CD4-positive, alpha-beta T cell treated with Interleukin-17A for 1 hour (primary cell): ENCODE data around the gene ABHD2.
"Not testable (repeated sequence)": the region's sequence is repeated elsewhere in the genome, so short reads cannot be mapped to it uniquely, and the experiment has no call there.

ENCODE experiments used
- DNase-seq: peaks from one replicate; pipeline ENCODE4 v3.0.0-alpha.2; 2020

Gene ABHD2

DNA sequence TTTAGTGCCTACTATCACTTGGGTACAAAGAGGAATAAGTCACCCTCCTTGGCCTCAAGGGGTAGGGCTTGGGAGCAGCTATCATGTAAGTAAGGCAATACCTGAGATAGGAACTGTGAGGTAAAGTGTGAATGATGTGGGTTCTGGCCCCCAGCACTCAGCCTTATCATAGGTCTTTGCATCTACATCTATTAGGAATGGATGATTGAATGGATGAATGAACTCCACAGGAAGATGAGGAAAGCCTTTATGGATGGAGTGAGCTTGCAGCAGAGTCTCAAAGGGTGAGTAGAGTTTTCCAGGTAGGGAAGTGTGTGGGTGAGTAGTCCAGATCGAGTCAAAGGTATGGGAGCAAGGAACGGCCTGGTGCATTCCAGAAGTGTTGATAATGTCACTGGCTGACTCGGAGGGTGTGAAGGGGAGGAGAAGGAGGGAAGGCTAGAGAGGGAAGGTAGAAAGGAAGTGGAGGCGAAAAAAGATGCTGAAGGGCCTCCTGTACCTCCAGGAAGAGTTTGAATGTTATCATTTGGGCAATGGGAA, 13.1 kb upstream of the ABHD2 start:
- DNase-seq: no peak

DNA sequence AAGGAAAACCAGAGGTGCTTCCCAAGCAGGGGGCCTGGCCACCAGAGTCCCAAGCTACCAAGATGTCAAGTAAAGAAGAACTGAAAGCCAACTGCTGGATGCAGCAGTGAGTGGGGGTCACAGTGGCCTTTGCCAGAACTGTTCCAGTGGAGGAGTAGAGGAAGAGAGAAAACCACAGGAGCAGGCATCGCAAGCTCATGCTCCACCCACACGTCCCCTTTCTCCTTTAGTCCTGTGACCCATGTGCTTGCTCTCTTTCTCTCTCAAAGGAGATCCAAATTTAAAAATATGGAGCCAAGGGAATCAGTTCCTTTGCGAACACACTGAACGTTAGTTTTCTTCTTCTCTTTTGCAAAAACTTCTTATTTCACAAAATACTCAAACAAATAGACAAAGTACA, 12.4 kb upstream of the ABHD2 start:
- DNase-seq: no peak

DNA sequence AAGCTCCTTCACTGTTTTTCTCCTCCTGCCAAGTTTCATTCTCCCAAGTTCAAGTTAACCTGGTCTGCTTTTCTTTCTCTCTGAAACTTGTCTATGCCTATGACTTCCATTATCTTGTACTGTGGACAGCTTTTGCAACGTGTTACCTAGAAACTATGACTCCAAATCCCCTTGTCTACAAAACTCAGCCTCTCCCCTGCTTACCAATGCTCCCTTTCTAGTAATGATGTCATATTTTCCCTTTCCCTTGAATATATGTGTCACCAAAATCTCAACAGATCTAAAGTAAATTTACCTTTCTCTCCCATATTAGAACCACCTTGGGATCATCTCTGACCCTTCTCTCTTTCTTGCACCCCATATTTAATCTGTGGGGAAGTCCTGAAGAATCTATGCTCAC, 10.5 kb upstream of the ABHD2 start:
- DNase-seq: no peak

DNA sequence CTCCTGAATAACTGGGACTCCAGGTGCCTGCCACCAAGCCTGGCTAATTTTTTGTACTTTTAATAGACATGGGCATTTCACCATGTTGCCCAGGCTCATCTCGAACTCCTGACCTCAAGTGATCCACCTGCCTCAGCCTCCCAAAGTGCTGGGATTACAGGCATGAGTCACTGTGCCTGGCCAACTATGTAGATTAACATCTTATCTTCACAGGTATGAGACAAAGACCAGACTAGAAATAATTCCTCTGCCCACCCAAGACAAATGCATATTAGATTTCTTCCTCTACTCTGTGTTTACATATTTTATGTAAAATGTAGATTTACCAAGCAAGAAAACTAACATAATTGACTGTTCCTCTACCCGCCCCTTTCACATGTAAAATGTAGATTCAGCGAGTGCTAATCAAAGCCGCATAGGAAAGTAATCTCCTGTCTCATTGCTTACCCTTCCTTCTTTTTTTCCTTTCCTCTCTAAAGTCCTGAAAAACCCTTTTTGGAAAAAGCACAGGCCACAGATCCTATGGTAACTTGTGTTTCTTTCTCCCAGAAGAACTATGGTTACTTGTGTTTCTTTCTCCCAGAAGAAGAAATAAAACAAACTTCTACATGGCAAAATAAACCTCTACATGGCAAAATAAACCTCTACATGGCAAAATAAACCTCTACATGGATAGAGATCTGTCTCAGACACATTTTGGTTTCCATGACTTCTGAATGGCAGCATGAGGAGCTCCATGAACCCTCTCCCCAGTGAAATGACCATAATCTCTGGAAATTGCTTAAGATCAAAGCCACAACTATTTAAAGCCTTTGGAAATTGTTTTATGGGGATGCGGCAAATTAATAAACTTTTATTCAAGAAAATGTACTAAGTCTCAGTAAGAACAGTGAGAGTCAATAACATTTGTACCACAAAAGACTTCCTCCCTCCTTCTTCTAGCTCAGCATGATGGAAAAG, 9.1 kb upstream of the ABHD2 start:
- DNase-seq: no peak

DNA sequence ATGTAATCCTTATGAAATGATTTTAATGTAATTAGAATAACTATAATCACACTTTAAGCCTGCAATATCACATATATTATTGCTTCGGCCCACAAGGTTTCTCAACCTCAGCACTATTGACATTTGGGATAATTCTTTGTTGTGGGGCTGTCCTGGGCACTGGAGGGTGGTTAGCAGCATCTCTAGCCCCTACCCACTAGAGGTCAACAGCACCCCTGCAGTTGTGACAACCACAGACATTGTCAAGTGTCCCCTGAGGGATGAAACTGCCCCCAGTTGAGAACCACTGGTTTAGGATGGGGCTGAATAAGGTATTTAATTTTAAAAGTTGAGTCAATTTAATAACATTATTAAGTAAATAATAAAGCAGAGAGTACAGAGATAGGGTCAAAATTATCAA, 6.4 kb upstream of the ABHD2 start:
- no peak for DNase-seq

DNA sequence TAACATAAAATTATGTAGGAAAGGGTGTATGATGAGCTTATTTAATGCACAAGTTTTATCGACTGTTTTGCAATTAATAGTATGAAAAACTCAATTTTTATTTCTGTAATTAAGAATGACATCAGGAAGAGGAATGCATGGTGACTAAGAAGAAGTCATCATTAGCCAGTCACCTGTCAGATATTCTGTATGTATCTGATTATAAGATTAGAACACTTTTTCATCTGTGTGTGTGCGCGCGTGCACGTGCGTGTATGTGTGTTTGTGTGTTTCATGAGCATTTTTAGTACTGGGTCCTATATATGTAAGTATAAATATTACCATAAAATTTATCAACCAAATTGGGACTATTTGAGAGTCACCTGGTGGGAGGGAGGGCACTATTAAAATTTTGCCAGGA, 5.0 kb upstream of the ABHD2 start:
- DNase-seq: no peak

DNA sequence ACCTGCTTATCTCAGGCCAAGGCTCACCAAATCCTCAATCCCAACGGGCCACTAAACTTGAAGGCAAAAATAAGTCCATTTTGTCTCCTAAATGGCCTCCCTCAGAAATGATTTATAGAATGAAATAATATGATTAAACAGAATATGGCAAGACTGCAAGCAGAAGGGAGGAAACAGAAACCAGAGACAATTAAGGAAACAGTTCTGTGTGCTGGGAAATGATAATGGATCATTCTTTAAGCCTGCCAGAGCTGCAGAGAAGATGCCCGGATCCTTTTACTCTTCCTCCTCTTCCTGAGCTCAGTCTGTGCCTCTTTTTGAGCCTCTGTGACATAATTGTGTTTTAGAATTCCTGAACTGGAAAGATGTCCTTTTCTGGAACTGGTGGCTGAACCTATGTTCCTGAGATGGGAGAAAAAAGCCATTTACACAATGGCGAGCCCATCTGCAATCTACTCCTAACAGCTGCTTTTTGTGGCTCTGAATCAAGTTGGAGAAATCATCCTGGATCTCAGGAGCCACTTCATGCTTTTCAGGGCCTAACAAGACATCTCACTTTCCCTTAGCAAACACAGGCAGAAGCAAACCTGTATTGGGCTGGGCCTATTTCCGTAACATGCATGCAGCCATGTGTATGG, 2.8 kb upstream of the ABHD2 start:
- no peak for DNase-seq

DNA sequence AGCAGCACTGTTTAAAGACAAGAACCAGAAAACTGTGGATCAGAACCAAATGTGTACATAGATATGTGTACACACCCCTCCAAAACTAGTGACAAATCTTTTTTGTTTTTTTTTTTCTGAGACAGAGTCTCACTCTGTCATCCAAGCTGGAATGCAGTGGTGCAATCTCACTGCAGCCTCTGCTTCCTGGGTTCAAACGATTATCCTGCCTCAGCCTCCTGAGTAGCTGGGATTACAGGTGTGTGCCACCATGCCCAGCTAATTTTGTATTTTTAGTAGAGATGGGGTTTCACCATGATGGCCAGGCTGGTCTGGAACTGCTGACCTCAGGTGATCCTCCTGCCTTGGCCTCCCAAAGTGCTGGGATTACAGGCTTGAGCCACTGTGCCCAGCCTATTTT, 2.3 kb upstream of the ABHD2 start:
- not testable (repeated sequence) for DNase-seq

DNA sequence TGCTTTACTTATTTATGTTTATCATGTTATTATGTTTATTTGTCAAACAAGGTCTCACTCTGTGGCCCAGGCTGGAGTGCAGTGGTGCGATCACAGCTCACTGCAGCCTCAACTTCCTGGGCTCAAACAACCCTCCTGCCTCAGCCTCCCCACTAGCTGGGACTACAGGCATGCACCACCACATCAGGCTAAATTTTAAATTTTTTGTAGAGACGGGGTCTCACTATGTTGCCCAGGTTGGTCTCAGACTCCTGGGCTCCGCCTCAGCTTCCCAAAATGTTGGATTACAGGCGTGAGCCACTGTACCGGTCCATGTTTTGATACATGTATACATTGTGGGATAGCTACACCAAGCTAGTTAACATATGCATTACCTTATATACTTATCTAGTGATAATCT, 1.9 kb upstream of the ABHD2 start:
- not testable (repeated sequence) for DNase-seq

DNA sequence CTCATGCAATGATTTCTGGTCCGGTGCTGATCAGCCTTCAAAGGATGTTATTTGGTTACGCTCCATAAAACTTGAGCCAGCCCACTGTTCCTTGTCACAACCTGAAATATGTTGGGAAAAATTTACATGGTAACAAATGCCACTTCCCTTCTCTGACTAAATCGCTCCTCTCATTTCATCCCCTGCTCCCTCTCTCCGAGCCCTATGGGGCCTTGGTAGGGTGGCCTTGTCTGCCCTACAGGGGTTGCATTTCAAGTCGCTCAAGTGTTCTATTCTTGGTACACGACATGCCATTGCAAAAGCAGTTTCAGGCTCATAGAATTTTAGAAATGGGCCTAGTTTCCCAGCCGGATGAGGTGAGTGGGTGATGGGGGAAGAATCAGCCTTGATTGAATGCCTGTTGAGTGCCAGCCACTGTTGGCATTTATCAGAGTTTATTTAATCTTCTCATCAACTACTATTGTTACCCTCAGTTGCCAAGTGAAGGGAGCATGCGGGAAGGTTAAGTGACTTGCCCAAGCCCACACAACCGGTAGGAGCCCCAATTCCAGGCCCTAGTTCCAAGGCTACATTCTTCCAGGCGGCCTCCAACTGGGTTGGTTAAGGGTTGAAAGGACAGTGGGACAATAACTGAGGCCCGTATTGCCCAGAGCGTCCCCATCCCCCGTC, 961 bp upstream of the ABHD2 start:
- no peak for DNase-seq

DNA sequence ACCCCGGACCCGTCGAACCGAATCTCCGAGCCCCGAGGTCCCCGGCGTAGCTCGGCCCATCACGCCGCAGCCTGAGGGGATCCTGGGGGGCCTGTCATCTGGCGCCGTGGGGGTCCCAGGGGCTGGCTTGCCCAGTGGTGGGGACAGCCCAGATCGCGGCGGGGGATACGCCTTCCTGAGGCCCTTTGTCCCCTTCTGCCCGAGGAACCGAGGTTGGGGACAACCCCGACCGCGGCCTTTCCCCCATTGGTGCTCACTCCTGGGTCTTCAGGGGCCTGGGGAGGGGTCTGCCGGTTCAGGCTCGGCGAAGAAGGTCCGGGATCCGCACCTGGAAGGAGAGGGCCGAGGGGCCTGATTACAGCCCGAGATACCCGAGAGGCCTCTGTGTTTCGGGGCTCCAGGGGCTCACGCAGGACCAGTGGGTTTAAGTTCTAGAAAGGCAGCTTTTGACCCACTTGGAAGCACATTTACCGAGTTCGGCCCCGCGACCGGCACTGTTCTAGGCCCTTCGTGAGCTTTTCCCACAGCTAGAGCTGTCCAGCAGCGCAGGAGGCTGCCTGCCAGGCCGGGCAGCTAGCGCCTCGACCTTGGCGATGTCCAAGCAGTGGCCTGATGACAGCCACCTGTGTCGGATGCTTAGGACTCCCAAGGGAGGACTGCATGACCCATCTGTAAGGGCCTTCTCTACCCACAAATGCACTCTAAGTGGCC, 504 bp downstream of the ABHD2 start:
- DNase-seq: no peak

DNA sequence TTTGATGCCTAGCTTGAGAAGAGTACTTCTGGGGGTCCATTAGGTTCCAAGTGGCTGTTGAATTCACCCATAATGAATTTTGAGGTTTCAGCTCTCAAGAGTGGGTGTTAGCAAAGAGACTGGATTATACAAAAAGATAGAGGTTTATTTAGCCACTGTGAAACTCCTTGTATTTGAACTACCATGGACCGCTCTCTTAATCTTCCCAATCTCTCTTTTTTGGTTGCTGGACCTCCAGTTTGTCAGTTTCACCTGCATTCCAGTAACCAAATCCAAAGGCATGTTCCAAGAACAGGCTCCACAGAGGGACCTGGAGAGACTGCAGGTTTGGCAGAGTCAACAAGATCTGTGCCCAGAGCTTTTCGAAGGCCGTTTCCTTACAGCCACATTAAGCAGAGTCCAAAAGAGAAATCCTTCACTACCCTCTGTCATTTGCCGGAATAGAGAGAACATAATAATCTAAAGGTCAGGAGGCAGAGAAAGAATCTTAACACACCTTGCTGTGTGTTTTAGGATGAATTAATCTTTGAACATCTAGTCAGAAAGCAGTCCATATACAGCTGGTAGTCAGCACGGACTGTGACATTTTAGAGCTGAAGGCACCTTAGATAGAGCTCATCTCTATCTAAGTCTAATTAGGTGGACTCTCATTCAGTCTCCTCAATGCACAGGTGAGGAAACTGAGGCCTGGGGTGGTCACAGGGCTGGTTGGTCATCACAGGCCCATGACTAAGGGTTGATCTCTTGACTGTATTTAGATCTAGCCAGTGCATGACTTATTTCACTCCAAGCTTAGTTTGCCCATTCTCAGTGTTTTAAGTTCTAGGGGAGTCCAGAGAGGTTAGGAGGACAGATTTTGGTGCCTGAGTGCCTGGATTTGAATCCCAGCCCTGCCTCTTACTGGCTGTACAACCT, 1.3 kb downstream of the ABHD2 start:
- no peak for DNase-seq

DNA sequence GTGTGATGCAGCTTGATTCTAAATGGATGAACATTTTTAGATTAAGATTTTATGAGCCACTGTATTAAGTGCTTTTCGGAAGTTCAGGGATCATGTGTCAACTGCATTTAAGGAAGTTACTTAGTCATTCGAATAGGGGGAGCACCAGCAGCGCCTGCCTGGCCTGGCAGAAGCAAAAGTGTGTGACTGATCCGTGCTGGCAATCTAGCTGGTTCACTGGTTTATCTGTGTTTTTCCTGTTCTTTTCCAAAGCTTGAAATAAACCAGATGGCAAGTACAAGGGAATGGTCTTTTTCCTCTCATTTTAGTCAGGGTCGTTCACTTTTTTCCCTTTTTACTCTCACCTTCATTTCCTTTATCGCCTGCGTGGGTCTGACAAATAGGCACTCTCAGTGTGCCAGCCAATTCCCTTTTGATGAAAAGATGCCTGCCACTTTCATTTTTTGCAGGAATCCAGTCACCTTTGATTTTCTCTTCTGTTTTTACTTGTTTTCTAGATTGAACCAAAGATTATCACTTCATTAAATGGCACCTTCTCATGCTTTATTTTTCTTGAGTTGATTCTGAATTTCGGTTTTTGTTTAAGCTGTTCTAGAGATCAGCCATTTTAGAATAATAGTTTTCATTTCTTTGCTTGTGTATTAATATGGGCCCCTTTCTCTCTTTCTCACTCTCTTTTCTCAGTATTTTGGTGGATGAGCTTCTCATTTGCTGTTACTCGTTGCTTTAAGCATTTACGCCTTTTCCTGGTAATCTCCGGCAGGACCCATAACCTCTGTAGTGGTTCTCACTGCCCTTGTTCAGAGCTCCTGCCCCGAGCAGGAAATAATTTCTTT, 2.8 kb downstream of the ABHD2 start:
- DNase-seq: peak; percentile 57

DNA sequence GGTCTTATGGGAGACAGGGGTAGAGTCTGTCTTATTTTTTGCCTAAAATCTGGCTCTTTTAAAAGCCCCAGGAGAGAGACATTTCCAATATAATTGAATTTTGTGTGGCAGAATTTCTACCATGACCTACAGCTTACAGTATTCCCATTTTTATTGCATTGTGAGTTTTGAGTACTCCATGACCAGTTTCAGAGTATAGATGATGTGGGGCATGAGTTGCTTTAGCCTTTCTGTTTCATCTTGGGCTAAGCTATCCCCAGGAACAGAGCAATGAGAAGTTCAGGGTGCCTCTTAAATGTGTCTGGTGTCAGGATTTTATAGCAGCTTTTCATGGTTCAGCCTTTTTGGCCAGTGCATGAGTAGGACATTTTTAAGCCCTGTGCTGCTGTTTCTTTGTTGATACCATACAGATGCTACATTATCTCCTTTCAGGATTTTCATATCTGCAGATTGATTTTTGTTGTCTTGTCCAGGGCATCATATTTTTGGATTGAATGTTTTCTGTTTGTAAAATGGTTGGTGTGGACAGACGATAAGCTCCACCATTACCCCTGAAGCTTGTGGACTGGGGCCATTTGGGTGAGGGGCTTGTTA, 3.5 kb downstream of the ABHD2 start:
- DNase-seq: no peak

DNA sequence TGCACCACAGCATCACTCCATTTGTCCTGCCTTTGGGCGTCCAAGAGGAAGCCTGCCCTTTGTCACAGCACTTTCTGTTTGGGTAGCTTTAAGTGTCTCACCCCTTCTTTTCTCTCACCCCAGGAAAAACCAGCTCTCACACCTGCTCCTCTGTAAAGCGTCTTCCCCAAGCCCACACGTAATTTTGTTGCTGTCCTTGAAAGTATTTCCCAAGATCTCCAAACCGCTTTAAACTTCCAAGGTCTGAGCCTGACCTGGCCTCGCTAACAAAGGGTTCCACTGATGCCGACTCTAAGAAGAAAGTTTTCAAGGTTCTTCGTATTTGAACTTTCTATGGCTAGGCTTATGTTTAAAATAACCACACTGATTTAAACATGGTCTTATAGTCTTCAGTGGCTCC, 5.3 kb downstream of the ABHD2 start:
- no peak for DNase-seq

DNA sequence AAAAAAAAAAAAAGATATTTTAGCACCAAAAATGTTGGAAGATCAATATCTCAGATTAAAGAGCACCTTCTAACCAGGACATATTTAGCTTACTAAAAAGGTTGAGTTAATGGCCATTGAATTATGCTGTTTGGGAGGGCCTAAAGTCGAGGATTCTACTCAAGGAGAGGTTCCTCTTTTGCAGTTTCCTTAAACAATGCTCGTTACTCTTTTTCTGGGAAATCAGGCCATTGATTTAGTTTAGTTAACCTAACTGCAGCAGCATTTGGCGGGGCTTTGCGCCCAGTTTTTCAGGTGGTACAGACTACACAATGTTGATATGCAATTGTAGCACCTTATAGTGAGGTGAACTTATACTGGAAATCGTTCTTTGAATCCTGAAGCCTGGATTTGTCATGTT, 6.8 kb downstream of the ABHD2 start:
- DNase-seq: no peak

DNA sequence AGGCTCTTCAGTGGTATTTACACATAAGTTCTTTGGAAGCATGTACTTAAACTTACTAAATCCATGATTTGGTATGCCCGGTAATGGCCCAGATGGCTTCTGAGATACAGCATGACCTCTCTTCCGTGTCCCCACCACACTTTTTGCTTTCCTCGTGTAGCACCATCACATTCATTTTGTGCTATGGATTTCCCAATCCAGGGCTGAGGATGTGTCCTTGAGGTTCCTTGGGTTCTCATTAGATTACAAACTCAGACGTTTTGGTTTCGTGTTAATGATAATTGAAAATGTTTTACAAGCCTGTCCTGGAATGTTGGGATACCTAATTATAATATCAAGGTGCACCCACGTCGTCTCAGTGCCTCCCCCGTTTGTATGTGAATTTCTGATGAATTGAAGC, 7.3 kb downstream of the ABHD2 start:
- no peak for DNase-seq

DNA sequence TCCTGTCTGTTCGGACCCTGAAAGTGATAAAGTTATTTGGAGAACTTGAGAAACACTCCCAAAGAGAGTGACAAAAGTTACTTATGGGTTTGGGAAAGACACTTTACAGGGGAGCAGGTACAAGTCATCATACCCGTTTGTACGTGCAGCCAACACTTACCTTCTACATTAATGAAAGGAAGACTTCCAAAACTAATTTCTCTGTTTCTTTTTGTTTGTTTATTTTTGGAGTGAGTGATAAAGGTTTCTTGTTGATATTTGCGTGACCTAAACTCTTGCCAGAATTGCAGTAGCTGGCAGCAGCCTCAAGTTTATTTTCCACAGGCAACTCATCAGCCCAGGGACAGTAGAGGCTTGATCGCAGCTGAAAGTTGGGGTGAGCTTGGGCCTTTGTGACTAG, 8.4 kb downstream of the ABHD2 start:
- no peak for DNase-seq

DNA sequence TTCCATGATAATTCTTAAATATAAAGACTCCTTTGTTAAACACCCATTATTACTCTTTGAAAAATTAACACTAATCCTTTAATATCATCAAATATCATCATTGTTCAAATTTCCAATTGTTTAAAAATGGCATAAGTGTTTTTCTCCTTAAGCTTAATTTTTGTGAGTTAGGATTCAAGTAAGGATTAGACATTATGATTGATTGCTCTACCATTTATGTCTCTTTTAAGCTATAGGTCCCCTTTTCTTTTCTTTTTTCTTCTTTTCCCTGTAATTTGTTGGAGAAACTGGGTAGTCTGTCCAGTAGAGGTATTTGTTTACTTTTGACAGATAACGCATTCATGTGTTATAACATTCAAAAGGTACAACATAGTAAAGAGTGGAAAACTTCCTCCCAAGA, 9.1 kb downstream of the ABHD2 start:
- DNase-seq: no peak

DNA sequence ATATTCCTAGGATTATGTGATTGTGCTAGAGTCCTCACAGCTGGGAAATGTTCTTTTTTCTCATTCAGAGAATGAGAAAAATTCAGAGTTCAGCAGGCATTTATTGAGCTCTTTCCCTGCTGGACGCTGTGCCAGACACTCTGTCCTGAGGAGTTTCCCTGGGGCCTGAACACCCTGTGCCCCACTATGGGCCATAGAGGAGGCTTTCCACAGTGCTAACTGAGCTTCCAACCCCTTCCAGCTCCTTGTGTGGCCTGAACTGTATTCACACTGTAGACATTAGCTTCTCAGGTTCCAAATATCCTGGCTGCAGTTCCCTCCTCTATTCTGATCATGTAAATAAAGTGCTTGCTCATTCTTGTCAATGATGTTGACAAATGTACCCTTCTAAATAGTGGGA, 10.0 kb downstream of the ABHD2 start:
- no peak for DNase-seq

DNA sequence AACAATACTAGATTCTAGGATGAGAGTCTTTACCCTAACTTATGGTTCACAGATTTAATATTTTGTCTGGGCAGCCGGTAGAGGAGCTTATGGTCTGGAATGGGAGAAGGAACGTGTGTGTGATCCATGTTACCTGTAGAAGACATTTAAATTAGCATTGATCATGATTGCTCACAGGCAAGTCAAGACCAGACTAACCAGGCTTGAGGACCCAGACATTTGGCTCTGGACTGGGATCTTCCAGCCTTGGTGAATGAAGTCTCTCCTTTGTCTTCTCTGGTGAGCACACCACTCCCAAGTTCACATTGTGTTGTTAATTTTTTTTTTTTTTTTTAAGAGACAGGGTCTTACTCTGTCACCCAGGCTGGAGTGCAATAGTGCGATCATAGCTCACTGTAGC, 11.7 kb downstream of the ABHD2 start:
- no peak for DNase-seq
